Caco-2 (cell line): Measurements from ENCODE around the gene AOPEP. TPM values are rescaled to one million over a fixed set of nuclear protein-coding genes. Genes with fewer than 3 reads are reported as not detected.

Source experiments
- BruUV-seq: library from RNA; stranded (reverse); fragments of 400-500 nt; replicated peaks from 2 replicates; lab custom pipeline; 2021; lab: Mats Ljungman, UMichigan
- CTCF ChIA-PET: fragments of 300-600 bp; sonication (Branson Sonifier 250); formaldehyde crosslinking; loops from one replicate; lab custom pipeline; 2022; ENCODE audit warnings: antibody characterized with exemption; lab: Charles Lee
- POLR2A ChIA-PET: fragments of 300-600 bp; sonication (Branson Sonifier 250); formaldehyde crosslinking; loops from one replicate; lab custom pipeline; 2022; ENCODE audit warnings: antibody characterized with exemption; lab: Charles Lee
- DNase-seq, 2 experiments: peaks; one replicate each; pipeline versions ENCODE4 v3.0.0 to v3.0.0-alpha.2; 2020 to 2022
- H3K27me3 ChIP-seq: replicated peaks from 2 replicates; pipeline ENCODE4 v1.6.0; 2011; ENCODE audit warnings: low read length; ENCODE audit not compliant: control insufficient read depth, insufficient read depth
- H3K36me3 ChIP-seq: 2 replicates; pipeline ENCODE4 v1.5.1; 2011; ENCODE audit warnings: low read length; ENCODE audit not compliant: control insufficient read depth, insufficient read depth
- H3K4me1 ChIP-seq: fragments of 250-450 bp; sonication (Bioruptor Pico); 2 replicates; pipeline ENCODE4 v1.5.1; 2020; ENCODE audit warnings: mild to moderate bottlenecking
- H3K4me3 ChIP-seq: 2 replicates; pipeline ENCODE4 v1.5.1; 2011; ENCODE audit warnings: low read depth, mild to moderate bottlenecking, control low read depth, low read length
- H3K9me3 ChIP-seq: fragments of 250-450 bp; sonication (Bioruptor Pico); 2 replicates; pipeline ENCODE4 v1.5.1; 2020; ENCODE audit warnings: mild to moderate bottlenecking, moderate library complexity
- H3K27ac Mint-ChIP-seq: one replicate; pipeline ENCODE4 v1.8.0; 2022; ENCODE audit warnings: mixed read lengths; ENCODE audit not compliant: unreplicated experiment
- H3K27me3 Mint-ChIP-seq: one replicate; pipeline ENCODE4 v1.8.0; 2022; ENCODE audit warnings: mixed read lengths; ENCODE audit not compliant: insufficient read depth, unreplicated experiment
- H3K36me3 Mint-ChIP-seq: one replicate; pipeline ENCODE4 v1.8.0; 2022; ENCODE audit warnings: mild to moderate bottlenecking, mixed read lengths; ENCODE audit not compliant: insufficient read depth, unreplicated experiment
- H3K4me1 Mint-ChIP-seq: one replicate; pipeline ENCODE4 v1.8.0; 2022; ENCODE audit warnings: low read depth, mixed read lengths; ENCODE audit not compliant: unreplicated experiment
- H3K4me3 Mint-ChIP-seq: one replicate; pipeline ENCODE4 v1.8.0; 2022; ENCODE audit warnings: mild to moderate bottlenecking, moderate library complexity, mixed read lengths; ENCODE audit not compliant: unreplicated experiment
- H3K9me3 Mint-ChIP-seq: one replicate; pipeline ENCODE4 v1.8.0; 2022; ENCODE audit warnings: mixed read lengths; ENCODE audit not compliant: unreplicated experiment
- CTCF ChIP-seq, 2 experiments: fragments of 200-600 bp in 1 of 2; IDR thresholded peaks; 1 replicate in 1 of 2; 2 replicates in 1 of 2; pipeline versions ENCODE4 v1.5.1 to v1.8.0; 2011 to 2022; ENCODE audit warnings: antibody characterized with exemption in 1 of 2, control low read depth in 1 of 2, inconsistent platforms in 1 of 2, low read depth in 1 of 2, low read length in 1 of 2, mild to moderate bottlenecking in 1 of 2, moderate library complexity in 1 of 2; ENCODE audit not compliant: insufficient read depth in 1 of 2, severe bottlenecking in 1 of 2, unreplicated experiment in 1 of 2
- intact Hi-C: fragments of 100-400 bp; cut with micrococcal nuclease; formaldehyde crosslinking; loops from one replicate; pipeline ENCODE4 v1.10.0; 2022; ENCODE audit not compliant: unreplicated experiment
- total RNA-seq: library from RNA; stranded (reverse); gene quantifications from 2 replicates; pipeline ENCODE4 v1.2.3, GENCODE V29; 2022

Gene AOPEP
- total RNA-seq, 1 experiment from 2014 or later = 63.3 TPM

- no peak overlapping the region for H3K27ac Mint-ChIP-seq
- peaks cover 13% of the 10 kb centered on the region for H3K4me1 Mint-ChIP-seq
- Histone ChIP-seq H3K4me1 (no peaks in the 10 kb centered on the region), H3K9me3 (no peaks in the 10 kb centered on the region), H3K27me3 (no peaks in the 10 kb centered on the region), H3K4me3 (no peak overlapping the region), H3K36me3 (no peaks in the 10 kb centered on the region)
- no peak for DNase-seq
- no peaks in the 10 kb centered on the region for H3K27me3 Mint-ChIP-seq
- no peaks in the 10 kb centered on the region for H3K36me3 Mint-ChIP-seq
- intact Hi-C loops = no loop called here
- no peak overlapping the region for H3K4me3 Mint-ChIP-seq
- BruUV-seq = no TSS peak
- ChIA-PET POLR2A (no interaction called here), CTCF (no interaction called here)
- H3K9me3 Mint-ChIP-seq = no peaks in the 10 kb centered on the region
- TF ChIP-seq CTCF (IDR thresholded peaks at IDR 0.05; ENCODE audit: insufficient read depth in 1 of 2, low read depth in 1 of 2, low read length in 1 of 2, severe bottlenecking in 1 of 2, unreplicated experiment in 1 of 2) = no peak
Measured at GRCh38 chr9:94736759-94737158, 10.3 kb downstream of the AOPEP start.

- no peak for DNase-seq
- no peaks in the 10 kb centered on the region for H3K4me1 ChIP-seq
- H3K4me3 ChIP-seq = no peak overlapping the region
- no peaks in the 10 kb centered on the region for H3K27me3 ChIP-seq
- no peaks in the 10 kb centered on the region for H3K9me3 Mint-ChIP-seq
- H3K27ac Mint-ChIP-seq = no peak overlapping the region
- no peak overlapping the region for H3K4me3 Mint-ChIP-seq
- no peaks in the 10 kb centered on the region for H3K27me3 Mint-ChIP-seq
- no peak for TF ChIP-seq CTCF (IDR thresholded peaks at IDR 0.05; ENCODE audit: insufficient read depth in 1 of 2, low read depth in 1 of 2, low read length in 1 of 2, severe bottlenecking in 1 of 2, unreplicated experiment in 1 of 2)
- no peaks in the 10 kb centered on the region for H3K36me3 ChIP-seq
- peaks cover 13% of the 10 kb centered on the region for H3K4me1 Mint-ChIP-seq
- intact Hi-C loops = no loop called here
- H3K9me3 ChIP-seq = no peaks in the 10 kb centered on the region
- ChIA-PET CTCF (interaction anchor here (0.7 kb wide), 2 partner anchors 319 to 388 kb away, joined by 3 read pairs; no protein-coding TSS in a partner anchor), POLR2A (no interaction called here)
- peaks cover 10% of the 10 kb centered on the region for H3K36me3 Mint-ChIP-seq
- BruUV-seq = no TSS peak
Measured at GRCh38 chr9:94740145-94740840, 13.8 kb downstream of the AOPEP start.

- no TSS peak for BruUV-seq
- Mint-ChIP-seq H3K4me3 (no peak overlapping the region), H3K36me3 (peaks cover 15% of the 10 kb centered on the region), H3K27ac (no peak overlapping the region), H3K27me3 (no peaks in the 10 kb centered on the region), H3K4me1 (peaks cover 21% of the 10 kb centered on the region), H3K9me3 (no peaks in the 10 kb centered on the region)
- no peak for TF ChIP-seq CTCF (IDR thresholded peaks at IDR 0.05; ENCODE audit: insufficient read depth in 1 of 2, low read depth in 1 of 2, low read length in 1 of 2, severe bottlenecking in 1 of 2, unreplicated experiment in 1 of 2)
- H3K4me3 ChIP-seq = no peak overlapping the region
- H3K9me3 ChIP-seq = no peaks in the 10 kb centered on the region
- H3K36me3 ChIP-seq = no peaks in the 10 kb centered on the region
- POLR2A ChIA-PET = no interaction called here
- CTCF ChIA-PET = no interaction called here
- H3K4me1 ChIP-seq = peaks cover 15% of the 10 kb centered on the region
- H3K27me3 ChIP-seq = no peaks in the 10 kb centered on the region
- intact Hi-C loops = no loop called here
- DNase-seq = no peak
Measured at GRCh38 chr9:94741866-94742265, 15.4 kb downstream of the AOPEP start.
